Chondrocyte (in vitro differentiated cells): Measurements from ENCODE around the gene KCNJ12. TPM values are rescaled to one million over a fixed set of nuclear protein-coding genes. Genes with fewer than 3 reads are reported as not detected.
"Not testable (repeated sequence)": the region's sequence is repeated elsewhere in the genome, so short reads cannot be mapped to it uniquely, and the experiment has no call there.

ENCODE experiments used
- DNase-seq: peaks from one replicate; pipeline ENCODE4 v3.0.0; 2021; ENCODE audit warnings: mixed read lengths, low spot score
- H3K27ac Mint-ChIP-seq: one replicate; pipeline ENCODE4 v1.8.0; 2021; ENCODE audit warnings: mild to moderate bottlenecking, moderate library complexity, mixed read lengths; ENCODE audit not compliant: unreplicated experiment
- H3K27me3 Mint-ChIP-seq: 2 replicates; pipeline ENCODE4 v1.8.0; 2021; ENCODE audit warnings: low read depth, mixed read lengths
- H3K36me3 Mint-ChIP-seq: 2 replicates; pipeline ENCODE4 v1.8.0; 2021; ENCODE audit warnings: low read depth, mixed read lengths
- H3K4me1 Mint-ChIP-seq: 2 replicates; pipeline ENCODE4 v1.8.0; 2021; ENCODE audit warnings: low read depth, mild to moderate bottlenecking, mixed read lengths
- H3K4me3 Mint-ChIP-seq: one replicate; pipeline ENCODE4 v1.8.0; 2021; ENCODE audit warnings: mild to moderate bottlenecking, moderate library complexity, mixed read lengths; ENCODE audit not compliant: unreplicated experiment
- H3K9me3 Mint-ChIP-seq: 2 replicates; pipeline ENCODE4 v1.8.0; 2021; ENCODE audit warnings: low read depth, mixed read lengths
- CTCF ChIP-seq: fragments of 200-600 bp; sonication (generic); IDR thresholded peaks from 2 replicates; pipeline ENCODE4 v1.5.0; 2021; ENCODE audit warnings: antibody characterized with exemption, mild to moderate bottlenecking, moderate library complexity
- total RNA-seq: library from RNA; stranded (reverse); gene quantifications from 3 replicates; pipeline ENCODE4 v1.2.1, GENCODE V29; 2021

Gene KCNJ12
- total RNA-seq, 1 donor from 2014 or later, result 2.5 TPM

GRCh38 chr17:21425321-21425720 is 49.2 kb downstream of the KCNJ12 start:
- Mint-ChIP-seq H3K36me3 (no peaks in the 10 kb centered on the region), H3K27ac (no peak overlapping the region), H3K27me3 (peaks cover 4% of the 10 kb centered on the region), H3K4me1 (peaks cover 9% of the 10 kb centered on the region), H3K4me3 (no peak overlapping the region), H3K9me3 (no peaks in the 10 kb centered on the region)
- TF ChIP-seq CTCF, result no peak
- no peak for DNase-seq

- peaks cover 13% of the 10 kb centered on the region for H3K4me1 Mint-ChIP-seq
- peaks cover 4% of the 10 kb centered on the region for H3K27me3 Mint-ChIP-seq
- H3K4me3 Mint-ChIP-seq, result no peak overlapping the region
- H3K36me3 Mint-ChIP-seq, result no peaks in the 10 kb centered on the region
- no peak for DNase-seq
- H3K27ac Mint-ChIP-seq, result no peak overlapping the region
- no peak for TF ChIP-seq CTCF
- no peaks in the 10 kb centered on the region for H3K9me3 Mint-ChIP-seq
These were observed 49.6 kb downstream of the KCNJ12 start for GRCh38 chr17:21425736-21426135.

DNA sequence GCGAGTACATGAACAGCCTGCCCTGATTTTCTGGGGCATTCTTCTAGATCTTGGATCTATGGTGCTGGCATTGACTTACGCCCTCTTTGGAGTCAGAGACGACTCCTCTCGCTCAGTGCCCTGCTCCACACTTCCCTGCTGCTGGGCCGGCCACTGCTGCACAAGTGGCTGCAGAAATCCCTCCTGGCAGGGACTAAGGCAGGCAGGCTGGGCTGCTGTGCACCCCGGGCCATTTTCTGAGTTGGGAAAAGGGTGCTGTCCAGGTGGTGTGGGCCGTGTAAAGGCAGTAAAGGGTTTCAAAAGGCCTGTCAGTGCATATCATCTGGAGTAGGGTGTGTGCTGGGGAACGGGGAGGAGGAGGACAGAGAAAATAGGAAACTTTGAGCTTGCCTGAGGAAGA is 50.1 kb downstream of the KCNJ12 start:
- not testable (repeated sequence) for H3K4me3 Mint-ChIP-seq, H3K27me3 Mint-ChIP-seq, H3K36me3 Mint-ChIP-seq, DNase-seq, H3K27ac Mint-ChIP-seq, H3K9me3 Mint-ChIP-seq
- peaks cover 13% of the 10 kb centered on the region for H3K4me1 Mint-ChIP-seq

DNA sequence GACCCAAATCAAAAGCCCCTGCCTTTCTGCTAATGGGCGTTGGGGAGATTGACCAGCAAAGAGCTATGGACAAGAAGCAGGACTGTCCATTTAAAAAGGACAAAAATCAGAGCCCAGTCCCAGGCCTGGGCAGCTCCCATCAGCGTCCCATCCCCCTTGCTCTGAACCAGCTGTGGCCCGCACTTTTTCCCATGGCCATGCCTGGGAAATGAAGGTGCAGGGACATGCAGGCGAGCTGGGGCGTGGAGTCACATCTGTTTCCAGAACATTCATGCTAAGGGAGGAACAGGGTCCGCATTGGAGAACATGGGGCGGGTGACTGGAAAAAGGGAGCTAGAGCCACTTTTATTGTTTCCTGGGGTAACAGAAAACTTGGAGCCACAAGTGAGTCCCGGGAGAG is 50.7 kb downstream of the KCNJ12 start:
- not testable (repeated sequence) for H3K4me3 Mint-ChIP-seq, DNase-seq, H3K27ac Mint-ChIP-seq, H3K36me3 Mint-ChIP-seq, H3K9me3 Mint-ChIP-seq, H3K27me3 Mint-ChIP-seq
- H3K4me1 Mint-ChIP-seq, result peaks cover 13% of the 10 kb centered on the region

DNA sequence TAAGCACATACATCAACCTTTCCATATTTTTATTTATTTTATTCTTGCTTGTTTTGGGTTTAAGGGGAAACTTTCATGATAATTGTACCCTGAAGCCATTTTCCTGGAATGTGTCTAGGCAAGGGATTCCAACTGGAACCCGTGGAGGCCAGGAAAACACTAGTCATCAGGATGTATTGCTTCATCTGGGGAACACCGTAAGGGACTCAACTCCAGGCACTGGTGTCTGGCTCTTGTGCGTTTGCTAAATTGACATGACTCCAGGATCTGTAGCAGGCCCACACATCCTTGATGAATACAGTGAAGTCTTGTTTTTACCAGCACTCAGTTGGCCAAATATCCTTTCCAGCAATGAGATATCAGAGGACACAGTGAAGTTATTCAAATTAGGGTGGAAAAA is 51.6 kb downstream of the KCNJ12 start:
- not testable (repeated sequence) for H3K27me3 Mint-ChIP-seq, H3K9me3 Mint-ChIP-seq, H3K36me3 Mint-ChIP-seq, H3K4me3 Mint-ChIP-seq, H3K27ac Mint-ChIP-seq, DNase-seq
- peaks cover 10% of the 10 kb centered on the region for H3K4me1 Mint-ChIP-seq

GRCh38 chr17:21428752-21429424 is 52.7 kb downstream of the KCNJ12 start:
- not testable (repeated sequence) for H3K4me3 Mint-ChIP-seq, DNase-seq, H3K27me3 Mint-ChIP-seq, H3K4me1 Mint-ChIP-seq, H3K9me3 Mint-ChIP-seq, H3K27ac Mint-ChIP-seq, H3K36me3 Mint-ChIP-seq

- H3K27me3 Mint-ChIP-seq, H3K4me3 Mint-ChIP-seq, DNase-seq, H3K4me1 Mint-ChIP-seq, H3K9me3 Mint-ChIP-seq, H3K36me3 Mint-ChIP-seq: not testable (repeated sequence)
- H3K27ac Mint-ChIP-seq, result peak overlapping the region; percentile 68
These were observed 53.9 kb downstream of the KCNJ12 start for GRCh38 chr17:21429921-21430628.

- not testable (repeated sequence) for DNase-seq
These were observed 57.8 kb downstream of the KCNJ12 start for GRCh38 chr17:21433971-21434370.

DNA sequence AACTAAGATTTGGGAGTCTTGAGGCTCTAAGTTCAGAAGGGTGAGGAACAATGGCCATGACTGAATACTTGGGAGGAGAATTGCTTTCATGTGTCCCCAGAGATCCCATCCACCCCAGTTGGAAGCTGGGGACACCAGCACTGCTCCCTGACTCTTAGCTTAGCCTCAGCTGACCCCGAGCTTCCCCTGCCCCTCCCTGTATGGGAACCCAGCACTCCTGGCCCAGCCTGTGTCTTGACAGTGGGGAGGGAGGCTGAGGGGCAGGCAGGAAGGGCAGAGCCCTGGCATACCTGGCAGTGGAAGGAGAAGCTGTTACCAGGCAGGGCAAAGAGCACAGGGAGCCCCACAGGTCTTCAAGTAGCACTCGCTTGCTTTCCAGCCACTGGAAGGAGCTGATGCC is 58.8 kb downstream of the KCNJ12 start:
- not testable (repeated sequence) for H3K36me3 Mint-ChIP-seq, H3K9me3 Mint-ChIP-seq, H3K27ac Mint-ChIP-seq, DNase-seq, H3K4me1 Mint-ChIP-seq, H3K27me3 Mint-ChIP-seq, H3K4me3 Mint-ChIP-seq

More at GRCh38 chr17:21433971-21434370, 57.8 kb downstream of the KCNJ12 start:
- H3K4me1 Mint-ChIP-seq, H3K4me3 Mint-ChIP-seq, H3K9me3 Mint-ChIP-seq, H3K27ac Mint-ChIP-seq, H3K36me3 Mint-ChIP-seq, H3K27me3 Mint-ChIP-seq: not testable (repeated sequence)

GRCh38 chr17:21436481-21436880 is 60.3 kb downstream of the KCNJ12 start:
- H3K27ac Mint-ChIP-seq, H3K4me3 Mint-ChIP-seq, DNase-seq, H3K9me3 Mint-ChIP-seq, H3K27me3 Mint-ChIP-seq, H3K4me1 Mint-ChIP-seq, H3K36me3 Mint-ChIP-seq: not testable (repeated sequence)
